Islet precursor cell (in vitro differentiated cells): ENCODE results near the gene NUP50.
A peak's percentile ranks its signal among the peaks of the same experiment; 100 is the strongest.

Experiments used
- DNase-seq: peaks from one replicate; pipeline ENCODE4 v3.0.0-alpha.2; 2018

The NUP50 gene

GRCh38 chr22:45196926-45197605 is 33.3 kb downstream of the NUP50 start:
- no peak for DNase-seq

- no peak for DNase-seq
Observed at GRCh38 chr22:45197606-45198462, 34.1 kb downstream of the NUP50 start.

GRCh38 chr22:45198463-45198795 is 34.7 kb downstream of the NUP50 start:
- no peak for DNase-seq

- no peak for DNase-seq
Observed at GRCh38 chr22:45199723-45200122, 36.0 kb downstream of the NUP50 start.

- no peak for DNase-seq
Observed at GRCh38 chr22:45200230-45200629, 36.5 kb downstream of the NUP50 start.

- DNase-seq, result peak; percentile 87
Observed at GRCh38 chr22:45200860-45201511, 37.3 kb downstream of the NUP50 start.

GRCh38 chr22:45201678-45202332 is 38.1 kb downstream of the NUP50 start:
- peak; percentile 67 for DNase-seq

- DNase-seq, result no peak
Observed at GRCh38 chr22:45202333-45203149, 38.8 kb downstream of the NUP50 start.

- no peak for DNase-seq
Observed at GRCh38 chr22:45203150-45203951, 39.6 kb downstream of the NUP50 start.

GRCh38 chr22:45204241-45204640 is 40.5 kb downstream of the NUP50 start:
- no peak for DNase-seq

GRCh38 chr22:45204819-45205218 is 41.1 kb downstream of the NUP50 start:
- DNase-seq, result no peak

- peak; percentile 42 for DNase-seq
Observed at GRCh38 chr22:45205276-45205925, 41.7 kb downstream of the NUP50 start.

- no peak for DNase-seq
Observed at GRCh38 chr22:45206233-45206632, 42.5 kb downstream of the NUP50 start.

- DNase-seq, result no peak
Observed at GRCh38 chr22:45207533-45207932, 43.8 kb downstream of the NUP50 start.

GRCh38 chr22:45207981-45208664 is 44.4 kb downstream of the NUP50 start:
- peak; percentile 79 for DNase-seq

- no peak for DNase-seq
Observed at GRCh38 chr22:45208696-45208992, 44.9 kb downstream of the NUP50 start.

- no peak for DNase-seq
Observed at GRCh38 chr22:45208993-45209838, 45.5 kb downstream of the NUP50 start.

GRCh38 chr22:45210174-45210573 is 46.4 kb downstream of the NUP50 start:
- no peak for DNase-seq

- DNase-seq, result no peak
Observed at GRCh38 chr22:45210577-45210976, 46.9 kb downstream of the NUP50 start.

GRCh38 chr22:45210991-45211390 is 47.3 kb downstream of the NUP50 start:
- DNase-seq, result no peak
